ENCODE measurements around the gene USP49.

GRCh38 chr6:41940759-41941279 lies 45.6 kb upstream of the USP49 start:
- TF ChIP-seq CTCF (IDR thresholded peaks at IDR 0.05): peak in 1 of 4 experiments; percentile 8
- TF ChIP-seq POLR2A (IDR thresholded peaks at IDR 0.05): no peak

All from uterus (tissue), 2 donors.